Ovary (tissue), 3 donors: ENCODE measurements around the gene SLITRK4.

Source experiments
- CTCF ChIP-seq, 3 donors: fragments of 450-650 bp in 2 of 3; fragments of 200-600 bp in 1 of 3; IDR thresholded peaks; one replicate each; pipeline versions ENCODE4 v1.5.1 to v1.8.0; 2016 to 2022; ENCODE audit warnings: antibody characterized with exemption in 3 of 3, mild to moderate bottlenecking in 1 of 3
- EP300 ChIP-seq: sonication (generic); formaldehyde crosslinking; IDR thresholded peaks from one replicate; pipeline ENCODE4 v1.6.1; 2017; ENCODE audit warnings: antibody characterized with exemption
- POLR2A ChIP-seq: fragments of 450-650 bp; IDR thresholded peaks from one replicate; pipeline ENCODE4 v1.6.1; 2017; ENCODE audit warnings: antibody characterized with exemption, mild to moderate bottlenecking, moderate library complexity
- donor health status: DM: no; HTN: no; CAD: no.

GRCh38 chrX:143632625-143633410 is 3.1 kb downstream of the SLITRK4 start:
- TF ChIP-seq CTCF (IDR thresholded peaks at IDR 0.05) (no peak), POLR2A (no peak), EP300 (no peak)
